HG03565 (cell line): ENCODE results near the gene LRP1.

Experiments used
- ATAC-seq: cut with Tn5 transposase; IDR thresholded peaks from one replicate; pipeline ENCODE4 v1.9.1; 2021; ENCODE audit warnings: mild to moderate bottlenecking, moderate library complexity; ENCODE audit not compliant: unreplicated experiment

Gene LRP1

GRCh38 chr12:57170408-57170807, 42.1 kb downstream of the LRP1 start:
- no peak for ATAC-seq

GRCh38 chr12:57170927-57171326, 42.6 kb downstream of the LRP1 start:
- ATAC-seq = no peak

- no peak for ATAC-seq
These were observed 43.4 kb downstream of the LRP1 start for GRCh38 chr12:57171668-57172067.

GRCh38 chr12:57173089-57173488, 44.8 kb downstream of the LRP1 start:
- ATAC-seq = no peak

- ATAC-seq = no peak
These were observed 45.4 kb downstream of the LRP1 start for GRCh38 chr12:57173683-57174082.

GRCh38 chr12:57175428-57176138, 47.3 kb downstream of the LRP1 start:
- ATAC-seq = no peak

- no peak for ATAC-seq
These were observed 47.8 kb downstream of the LRP1 start for GRCh38 chr12:57176139-57176477.

GRCh38 chr12:57176846-57177245, 48.6 kb downstream of the LRP1 start:
- ATAC-seq = no peak

GRCh38 chr12:57177354-57177753, 49.1 kb downstream of the LRP1 start:
- ATAC-seq = no peak

- ATAC-seq = no peak
These were observed 49.9 kb downstream of the LRP1 start for GRCh38 chr12:57178213-57178612.

GRCh38 chr12:57179331-57180086, 51.2 kb downstream of the LRP1 start:
- ATAC-seq = no peak

GRCh38 chr12:57180321-57180989, 52.2 kb downstream of the LRP1 start:
- ATAC-seq = no peak

- ATAC-seq = no peak
These were observed 52.8 kb downstream of the LRP1 start for GRCh38 chr12:57181072-57181471.

- no peak for ATAC-seq
These were observed 53.4 kb downstream of the LRP1 start for GRCh38 chr12:57181561-57182155.

GRCh38 chr12:57182918-57183575, 54.8 kb downstream of the LRP1 start:
- ATAC-seq = peak; percentile 92

GRCh38 chr12:57183939-57184725, 55.8 kb downstream of the LRP1 start:
- no peak for ATAC-seq

- no peak for ATAC-seq
These were observed 57.1 kb downstream of the LRP1 start for GRCh38 chr12:57185403-57185802.

GRCh38 chr12:57185906-57186508, 57.7 kb downstream of the LRP1 start:
- no peak for ATAC-seq

- ATAC-seq = no peak
These were observed 59.2 kb downstream of the LRP1 start for GRCh38 chr12:57187222-57188089.
